Mucosa of gallbladder (tissue), 1 donor: ENCODE measurements around the gene PWWP2B. TPM values are rescaled to one million over a fixed set of nuclear protein-coding genes. Genes with fewer than 3 reads are reported as not detected.

Experiments used
- DNase-seq: peaks from one replicate; pipeline ENCODE4 v3.0.0-alpha.2; 2020; ENCODE audit warnings: low spot score
- total RNA-seq: library from RNA; stranded (reverse); gene quantifications from one replicate; pipeline ENCODE4 v1.2.1, GENCODE V29; 2021
- donor health status: DM: no; HTN: no; CAD: no.

Gene PWWP2B
- total RNA-seq, 1 donor from 2014 or later, result 52.9 TPM

DNA sequence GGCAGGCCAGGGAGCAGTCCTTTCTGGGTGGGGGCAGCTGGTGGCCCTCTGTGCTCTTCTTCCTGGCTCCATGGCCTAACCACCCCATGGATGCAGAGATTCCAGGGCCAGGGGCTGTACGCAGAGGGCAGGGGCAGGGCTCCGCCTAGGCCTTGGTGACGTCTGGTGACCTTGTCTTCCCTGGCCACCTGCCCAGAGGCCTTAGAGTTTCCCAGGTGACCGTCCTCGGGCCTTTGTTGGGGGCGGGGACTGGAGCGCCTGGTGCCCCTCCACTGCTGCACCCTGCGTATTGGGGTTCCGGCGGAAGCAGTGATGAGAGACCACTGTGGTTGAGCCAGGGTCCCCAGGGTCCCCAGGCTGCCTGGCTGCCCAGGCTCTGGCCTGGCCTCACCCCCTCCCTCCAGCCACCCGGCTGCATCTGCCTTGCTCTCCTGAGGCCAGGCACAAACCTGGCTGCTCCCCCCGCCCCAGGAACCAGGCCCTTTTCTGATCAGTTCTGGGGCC is 10.3 kb downstream of the PWWP2B start:
- peak; percentile 76 for DNase-seq

GRCh38 chr10:132407846-132408278 is 10.9 kb downstream of the PWWP2B start:
- DNase-seq, result peak; percentile 91

DNA sequence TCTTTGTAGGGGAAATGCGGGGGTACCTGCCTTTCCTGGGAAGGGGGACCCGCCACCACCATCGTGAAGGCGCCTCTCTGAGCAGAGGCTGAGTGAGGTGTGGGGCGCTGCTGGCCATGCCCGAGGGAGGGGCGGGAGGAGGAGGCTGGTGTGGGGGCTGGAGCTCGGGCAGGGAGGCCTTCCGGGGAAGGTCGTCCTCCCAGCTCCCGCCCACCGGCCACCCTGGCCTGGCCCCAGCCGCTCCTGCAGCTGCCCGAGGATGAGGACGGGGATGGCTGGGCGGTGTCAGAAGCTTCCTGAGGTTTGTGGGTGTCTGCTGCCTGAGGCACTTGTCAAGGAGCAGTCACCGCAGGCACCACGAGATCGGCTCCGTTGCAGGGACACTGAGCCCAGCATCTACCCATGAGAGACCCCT is 11.4 kb downstream of the PWWP2B start:
- no peak for DNase-seq

DNA sequence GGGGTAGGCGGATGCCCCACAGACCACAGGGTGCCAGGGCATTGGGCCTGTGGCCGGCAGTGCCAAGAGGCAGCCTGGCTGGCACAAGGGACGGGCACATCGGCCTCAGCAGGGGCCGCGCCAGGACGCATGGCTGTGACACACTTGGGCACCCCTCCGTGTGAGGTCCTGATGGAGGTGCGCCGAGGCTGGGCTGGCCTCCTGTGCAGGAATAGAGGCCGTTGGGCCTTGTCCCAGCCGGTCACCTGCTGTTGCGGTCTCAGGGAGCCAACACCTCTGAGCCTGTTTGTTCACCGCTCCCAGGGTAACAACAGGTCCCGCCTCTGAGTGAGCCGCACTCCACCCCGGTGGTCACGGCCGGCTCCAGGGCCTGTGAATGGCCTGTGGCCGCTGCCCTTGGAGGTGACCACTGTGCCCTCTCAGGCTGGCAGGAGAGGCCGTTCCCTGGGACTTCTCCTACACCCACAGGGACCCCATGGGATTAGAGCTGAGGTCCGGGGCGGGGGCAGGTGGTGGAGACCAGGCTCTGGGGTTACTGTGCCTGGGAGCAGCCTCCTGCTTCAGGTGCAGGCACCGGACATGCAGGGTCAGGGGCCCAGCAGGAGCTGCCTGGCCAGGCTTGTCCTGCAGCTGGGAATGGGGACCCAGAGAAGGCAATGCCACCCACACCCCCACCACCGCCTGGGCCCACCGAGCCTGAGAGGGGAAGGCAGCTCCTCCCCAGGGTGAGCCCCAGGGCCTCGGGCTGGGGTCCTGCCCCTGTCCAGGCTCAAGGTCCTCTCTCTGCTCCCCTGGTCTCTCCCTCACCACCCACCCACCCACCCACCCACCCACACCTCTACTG is 12.0 kb downstream of the PWWP2B start:
- DNase-seq, result no peak

- no peak for DNase-seq
These were observed 12.6 kb downstream of the PWWP2B start for GRCh38 chr10:132409667-132410028.

- no peak for DNase-seq
These were observed 13.2 kb downstream of the PWWP2B start for GRCh38 chr10:132410056-132410778.

DNA sequence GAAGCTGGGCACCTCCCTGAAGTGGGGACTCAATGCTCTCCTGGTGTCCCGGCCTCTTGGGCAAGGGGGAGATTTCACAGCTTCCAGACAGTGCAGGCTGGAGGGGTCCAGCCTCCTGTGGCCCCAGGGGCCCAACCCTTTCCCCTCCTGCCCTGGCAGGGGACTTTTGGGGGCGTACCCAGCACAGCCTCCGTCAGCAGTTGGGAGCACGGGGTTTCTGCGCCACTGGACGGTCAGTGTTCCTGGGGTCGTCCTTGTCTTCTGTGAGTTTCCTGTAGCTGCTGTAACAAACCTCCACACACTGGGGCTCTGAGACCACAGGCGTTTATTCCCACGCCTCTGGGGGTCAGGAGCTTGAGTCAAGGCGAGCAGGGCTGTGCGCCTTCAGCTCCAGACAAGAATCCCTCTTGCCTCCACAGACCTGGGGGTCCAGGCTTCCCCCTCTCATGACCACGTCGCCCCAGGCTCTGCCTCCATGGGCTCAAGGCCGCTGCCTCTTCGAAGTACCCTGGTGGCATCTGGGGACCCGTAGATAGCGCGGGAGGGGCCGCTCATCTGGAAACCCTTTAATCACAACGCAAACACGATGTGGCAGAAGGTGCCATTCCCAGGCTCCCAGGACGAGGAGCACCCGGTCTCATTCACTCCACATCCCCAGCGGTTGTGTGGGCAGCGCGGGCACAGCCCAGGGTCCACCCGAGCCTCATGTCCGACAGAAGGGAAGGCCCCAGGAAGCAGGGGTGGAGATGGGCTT is 14.0 kb downstream of the PWWP2B start:
- DNase-seq, result no peak

DNA sequence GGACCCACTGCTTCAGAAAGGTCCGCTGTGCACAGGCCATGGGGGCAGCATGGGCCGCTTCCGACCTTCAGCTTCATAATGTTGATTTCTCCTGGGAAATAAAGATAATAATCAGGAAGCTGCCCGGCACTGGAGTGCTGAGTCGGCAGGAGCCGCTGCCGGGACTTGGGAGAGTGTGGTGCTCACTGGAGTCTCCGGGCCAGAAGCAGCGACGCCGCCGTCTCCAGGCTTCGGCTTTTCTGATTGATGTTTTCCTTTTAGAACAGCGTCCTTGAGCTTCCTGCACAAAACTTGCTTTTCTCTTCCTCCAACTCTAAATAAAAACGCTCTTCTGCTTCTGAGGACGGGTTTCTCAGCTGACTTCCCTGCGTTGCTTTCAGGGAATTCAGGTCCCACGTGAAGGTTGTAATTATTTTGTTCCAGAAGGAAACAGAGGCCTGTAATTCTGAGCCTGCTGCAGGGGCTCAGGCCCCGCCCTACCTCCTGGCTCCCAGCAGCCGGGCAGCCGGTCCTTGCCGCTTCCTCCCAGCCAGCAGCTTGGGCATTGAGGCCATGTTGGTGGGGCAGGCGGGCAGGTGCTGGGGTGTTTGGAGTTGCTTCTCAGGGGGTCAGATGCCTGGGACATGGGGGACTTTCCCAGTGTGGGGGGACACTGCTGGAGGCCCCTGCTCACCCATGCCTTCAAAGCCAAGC is 14.7 kb downstream of the PWWP2B start:
- no peak for DNase-seq

DNA sequence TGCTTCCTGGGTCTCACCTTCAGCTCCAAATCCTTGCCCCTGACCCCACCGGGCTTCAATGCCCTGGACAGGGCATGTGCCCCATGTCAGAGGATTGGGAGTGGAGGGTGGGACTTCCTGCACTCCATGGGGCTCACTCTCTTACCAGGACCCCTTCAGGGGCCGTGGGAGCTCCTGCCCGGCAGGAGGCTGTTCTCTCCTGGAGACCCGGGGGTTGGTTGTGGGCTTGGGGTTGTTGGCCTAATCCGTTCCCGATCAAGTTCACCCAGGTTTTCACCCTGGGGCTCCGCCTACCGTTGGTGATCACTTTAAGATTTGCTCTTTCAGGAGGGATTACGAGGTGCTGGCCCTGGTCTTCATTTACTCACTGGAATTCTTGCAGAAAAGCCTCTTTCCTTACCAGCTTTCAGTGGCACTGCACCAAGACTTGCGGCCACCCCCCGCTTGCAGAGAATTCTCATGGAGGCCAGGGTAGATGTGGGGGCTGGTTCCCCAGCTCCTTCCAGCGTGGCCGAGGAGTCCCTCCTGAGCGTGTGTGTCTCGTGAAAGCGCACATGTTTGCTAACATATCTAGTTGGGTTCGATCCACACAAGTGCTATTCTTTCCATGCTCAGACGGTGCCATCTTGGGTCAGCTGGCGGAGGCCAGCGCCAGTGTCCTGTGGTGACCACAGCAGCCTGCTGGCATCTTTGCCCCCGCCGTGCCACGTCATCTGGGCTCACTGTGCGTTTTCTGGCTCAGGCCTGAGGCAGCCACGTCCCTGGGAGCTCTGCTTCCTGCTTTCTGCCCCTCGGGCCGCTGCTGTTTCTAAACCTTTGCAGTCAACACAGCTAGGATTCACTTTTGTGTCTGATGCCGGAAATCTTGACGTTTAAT is 15.6 kb downstream of the PWWP2B start:
- no peak for DNase-seq

GRCh38 chr10:132413226-132414205 is 16.5 kb downstream of the PWWP2B start:
- DNase-seq, result no peak

GRCh38 chr10:132414402-132415016 is 17.5 kb downstream of the PWWP2B start:
- no peak for DNase-seq

- no peak for DNase-seq
These were observed 18.3 kb downstream of the PWWP2B start for GRCh38 chr10:132415255-132415654.

- DNase-seq, result no peak
These were observed 19.0 kb downstream of the PWWP2B start for GRCh38 chr10:132415956-132416355.

DNA sequence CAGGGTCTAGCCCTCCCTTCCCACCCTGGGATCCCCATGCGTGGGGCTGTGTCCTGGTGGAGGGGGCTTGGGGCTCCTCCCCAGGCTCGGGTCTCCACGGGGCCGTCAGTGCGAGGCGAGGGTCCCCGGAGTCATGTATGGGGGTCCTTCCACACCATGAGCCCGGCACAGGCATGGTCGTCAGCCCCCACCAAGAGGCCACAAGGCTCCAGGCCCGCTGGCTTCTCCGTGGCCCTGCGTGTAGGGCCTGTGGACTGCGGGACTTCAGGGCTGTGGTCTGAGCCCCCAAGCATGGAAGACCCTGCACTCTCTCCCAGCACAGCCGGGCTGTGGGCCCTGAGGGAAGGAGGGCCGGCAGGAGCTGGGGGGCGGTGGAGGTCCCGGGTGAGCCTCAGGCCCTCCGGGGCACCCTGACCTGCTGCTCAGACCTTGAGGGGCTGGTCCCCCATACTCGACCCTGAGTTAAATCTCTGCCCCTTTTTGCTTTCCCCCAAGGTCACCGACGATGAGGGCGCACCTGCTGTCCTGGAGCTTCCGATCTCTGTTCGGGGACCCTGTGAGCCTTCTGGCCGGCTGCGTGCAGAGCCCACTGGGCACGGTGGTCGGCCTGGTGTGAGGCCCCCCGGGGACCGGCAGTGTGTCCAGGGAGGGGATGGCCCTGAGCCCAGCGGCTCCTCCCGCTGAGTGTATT is 19.7 kb downstream of the PWWP2B start:
- DNase-seq, result no peak

DNA sequence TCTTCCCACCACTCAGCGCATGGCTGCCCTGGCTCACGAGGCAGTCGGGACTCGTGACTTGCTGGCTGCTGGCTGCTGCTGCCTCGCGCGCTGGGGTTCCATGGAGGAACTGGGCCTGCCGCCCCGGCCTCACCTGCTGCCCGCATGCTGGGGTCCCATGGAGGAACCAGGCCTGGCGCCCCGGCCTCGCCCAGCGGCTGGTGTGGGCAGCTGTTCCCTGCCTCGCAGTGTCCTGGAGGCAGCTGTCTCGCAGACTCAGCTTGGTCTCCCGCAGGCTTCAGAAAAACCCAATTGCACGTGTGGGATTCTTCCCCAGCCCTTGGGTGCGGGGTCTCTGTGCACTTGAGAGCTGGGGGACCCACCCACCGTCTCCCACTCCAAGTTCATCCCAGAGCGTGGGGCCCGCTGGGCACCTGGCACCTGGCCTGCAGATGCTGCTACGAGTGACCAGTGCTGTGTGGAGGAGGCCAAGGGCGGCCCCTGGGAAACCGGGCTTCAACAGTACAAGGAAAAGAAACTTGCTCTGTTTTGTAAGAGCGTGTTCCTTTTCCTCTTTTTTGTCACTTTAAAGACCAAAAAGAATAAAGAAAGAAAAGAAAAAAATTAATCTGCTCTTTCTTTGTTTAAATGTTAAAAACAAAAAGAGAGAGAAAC is 20.4 kb downstream of the PWWP2B start:
- DNase-seq, result no peak

DNA sequence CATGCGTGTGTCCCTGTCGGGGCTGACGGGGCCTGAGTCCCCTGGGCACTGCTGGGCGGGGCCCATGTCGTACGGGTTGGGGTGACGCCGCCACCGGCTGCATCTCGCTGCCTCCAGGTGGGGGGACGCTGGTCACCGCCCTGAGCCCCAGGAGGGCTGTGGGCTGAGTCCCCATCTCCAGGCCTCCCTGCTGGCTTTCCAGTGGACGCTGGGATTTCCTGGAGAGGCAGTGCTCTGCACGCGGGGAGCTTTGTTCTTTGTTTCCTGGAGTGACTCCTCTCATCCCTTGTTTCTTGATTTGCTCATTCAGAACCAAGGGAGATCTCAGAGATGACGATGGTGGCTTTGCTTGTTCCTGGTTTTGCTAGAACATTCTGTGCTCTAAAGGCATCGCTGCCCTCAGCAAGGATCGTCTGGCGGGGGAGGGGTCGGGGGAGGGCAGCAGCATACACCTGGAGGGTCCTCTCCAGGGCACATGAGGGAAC is 21.0 kb downstream of the PWWP2B start:
- no peak for DNase-seq
